ENCODE results near the gene TUBGCP4.

DNA sequence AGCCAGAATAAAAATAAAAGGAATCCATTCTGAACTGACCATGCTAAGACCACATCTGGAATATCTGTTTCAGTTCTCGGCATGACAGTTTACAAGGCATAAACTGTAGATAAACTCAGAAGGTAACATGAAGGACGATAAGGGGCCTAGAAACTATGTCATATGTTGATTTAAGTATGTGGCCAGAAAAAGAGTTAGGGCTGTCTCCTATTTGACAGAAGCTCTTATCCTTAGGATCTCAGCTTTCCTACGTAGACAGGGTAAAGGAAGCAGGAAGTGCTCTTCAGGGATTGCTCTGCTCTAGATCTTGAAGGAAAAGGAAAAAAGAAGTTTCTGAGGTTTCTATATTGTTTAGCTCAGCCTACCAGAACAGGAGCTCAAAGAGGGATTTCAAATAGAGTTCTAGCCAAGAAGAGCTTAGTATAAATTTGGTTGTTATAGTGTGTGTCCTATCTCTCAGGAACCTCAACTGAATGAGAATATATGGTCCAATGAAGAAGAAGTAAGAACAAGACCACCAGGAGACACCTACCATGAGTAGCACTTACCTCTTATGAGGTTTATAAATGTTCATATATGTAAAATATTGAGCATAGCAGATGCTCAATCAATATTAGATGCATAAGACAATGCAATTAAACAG lies 62.9 kb downstream of the TUBGCP4 start:
- TF ChIP-seq CTCF (IDR thresholded peaks at IDR 0.05; ENCODE audit: low read depth, low read length) (no peak), POLR2A (IDR thresholded peaks at IDR 0.05; ENCODE audit: extremely low read depth, insufficient read length) (no peak)
- TF ChIP-seq, protein P1, sequence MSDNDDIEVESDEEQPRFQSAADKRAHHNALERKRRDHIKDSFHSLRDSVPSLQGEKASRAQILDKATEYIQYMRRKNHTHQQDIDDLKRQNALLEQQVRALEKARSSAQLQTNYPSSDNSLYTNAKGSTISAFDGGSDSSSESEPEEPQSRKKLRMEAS (IDR thresholded peaks at IDR 0.05; ENCODE audit: low read depth, low read length): no peak

Measured in NB4 (cell line).